ENCODE results near the gene FAM167B.
"Not testable (repeated sequence)": the region's sequence is repeated elsewhere in the genome, so short reads cannot be mapped to it uniquely, and the experiment has no call there.

The FAM167B gene

GRCh38 chr1:32224285-32224684 lies 22.7 kb upstream of the FAM167B start:
- DNase-seq, result no peak

- DNase-seq, result no peak
These were observed 18.3 kb upstream of the FAM167B start for GRCh38 chr1:32228771-32229170.

GRCh38 chr1:32231843-32232432 lies 15.1 kb upstream of the FAM167B start:
- no peak for DNase-seq

DNA sequence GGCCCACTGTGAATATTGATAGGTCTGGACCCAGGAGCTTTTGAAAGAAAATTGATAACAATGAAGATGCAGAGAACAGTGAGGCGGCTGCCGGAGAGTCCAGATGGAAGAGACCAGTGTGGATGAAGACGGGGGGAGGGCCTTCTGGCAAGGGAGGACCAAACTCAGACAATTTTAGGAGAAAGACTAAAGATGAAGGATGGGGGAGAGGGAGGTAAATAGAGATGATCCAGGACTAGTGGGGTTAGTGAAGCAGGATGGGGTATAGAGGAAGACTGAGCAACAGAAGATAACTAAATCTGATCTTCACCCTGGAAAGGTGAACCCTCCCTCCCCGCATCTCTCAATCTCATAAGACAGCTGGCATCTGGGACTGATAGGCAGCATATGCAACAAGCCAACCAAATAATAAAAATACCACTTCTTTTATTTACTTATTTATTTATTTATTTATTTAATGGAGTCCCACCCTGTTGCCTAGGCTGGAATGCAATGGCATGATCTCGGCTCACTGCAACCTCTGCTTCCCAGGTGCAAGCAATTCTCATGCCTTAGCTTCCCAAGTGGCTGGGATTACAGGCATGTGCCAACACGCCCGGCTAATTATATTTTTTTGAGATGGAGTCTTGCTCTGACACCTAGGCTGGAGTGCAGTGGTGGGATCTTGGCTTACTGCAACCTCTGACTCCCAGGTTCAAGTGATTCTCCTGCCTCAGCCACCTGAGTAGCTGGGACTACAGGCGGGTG lies 14.3 kb upstream of the FAM167B start:
- no peak for DNase-seq

DNA sequence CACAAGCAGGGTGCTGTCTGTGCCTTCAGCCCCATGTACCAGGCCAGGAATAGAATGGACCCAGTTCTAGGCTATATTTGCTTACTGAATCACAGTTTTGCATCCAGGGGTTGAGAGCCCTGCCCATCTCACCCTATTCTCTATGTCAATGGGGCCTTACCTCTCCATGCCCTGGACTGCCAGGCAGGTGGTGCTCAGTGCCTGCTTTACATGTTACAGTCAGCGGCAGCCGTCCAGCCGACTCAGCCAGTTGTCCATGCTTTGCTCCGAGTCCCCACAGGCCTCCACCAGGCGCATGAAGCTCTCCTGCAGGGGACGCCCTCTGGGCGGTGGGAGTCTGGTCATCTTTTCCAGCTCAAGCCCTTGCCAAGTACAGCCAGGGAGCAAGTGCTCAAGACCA lies 12.2 kb upstream of the FAM167B start:
- DNase-seq, result no peak

DNA sequence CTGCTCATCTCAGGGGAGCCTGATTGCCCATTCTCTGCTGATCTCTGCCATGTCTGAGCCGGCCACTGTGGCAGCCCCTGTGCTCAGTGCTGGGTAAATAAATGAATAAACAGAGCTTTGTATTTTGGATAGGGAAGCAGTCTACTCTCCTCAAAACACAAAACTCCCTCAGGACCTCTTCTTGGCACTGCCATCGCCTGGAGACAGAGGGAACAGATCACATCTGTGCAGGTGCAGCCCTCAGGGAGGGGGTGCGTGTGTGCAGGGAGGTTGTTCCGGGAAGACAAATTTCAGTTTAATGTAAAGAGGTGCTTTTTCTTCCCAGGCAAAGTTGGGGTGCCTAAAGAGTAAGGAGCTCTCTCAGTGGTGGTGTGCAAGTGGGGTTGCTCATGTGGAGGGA lies 7.7 kb upstream of the FAM167B start:
- no peak for DNase-seq

GRCh38 chr1:32239790-32240139 lies 7.3 kb upstream of the FAM167B start:
- no peak for DNase-seq

DNA sequence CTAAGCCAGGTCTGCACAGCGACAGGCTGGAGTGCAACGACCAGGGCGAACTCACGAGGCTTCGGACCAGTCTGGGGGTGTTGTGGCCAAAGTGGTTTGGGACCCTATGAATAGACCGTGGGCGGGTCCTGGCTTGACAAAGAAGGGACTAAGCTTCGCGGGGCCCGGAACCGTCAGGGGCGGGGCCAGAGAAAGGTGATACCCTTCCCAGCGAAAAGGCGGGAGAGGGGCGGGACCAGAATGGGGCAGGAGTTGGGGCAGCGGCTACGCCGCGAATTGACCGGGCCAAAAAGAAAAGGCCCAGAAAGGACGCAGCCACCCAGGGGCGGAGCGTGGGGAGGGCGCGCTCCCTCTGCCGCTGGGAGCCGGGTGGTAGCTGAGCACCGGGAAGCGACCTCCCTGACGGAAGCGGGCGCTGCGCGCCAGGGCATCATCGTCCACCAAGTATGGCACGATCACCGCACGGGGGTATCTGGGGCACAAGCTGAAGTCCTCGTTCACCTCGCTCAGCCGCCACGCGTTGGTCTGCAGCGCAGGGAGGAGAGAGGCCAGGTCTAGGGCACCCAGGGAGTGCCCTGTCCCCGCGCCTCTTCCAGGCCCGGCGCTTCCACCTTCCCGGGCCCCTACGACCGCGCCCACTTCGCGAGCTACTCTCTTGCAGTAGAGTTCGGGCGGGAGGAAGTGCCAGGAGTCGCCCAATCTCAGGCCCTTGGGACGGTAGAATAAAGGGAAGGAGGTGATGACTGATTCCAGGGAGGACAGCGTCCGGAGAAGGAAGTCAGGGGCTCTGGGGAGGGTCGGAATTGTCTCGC lies 6.7 kb upstream of the FAM167B start:
- DNase-seq, result no peak

GRCh38 chr1:32241001-32241763 lies 5.8 kb upstream of the FAM167B start:
- DNase-seq, result no peak

- no peak for DNase-seq
These were observed 4.6 kb upstream of the FAM167B start for GRCh38 chr1:32242341-32242851.

DNA sequence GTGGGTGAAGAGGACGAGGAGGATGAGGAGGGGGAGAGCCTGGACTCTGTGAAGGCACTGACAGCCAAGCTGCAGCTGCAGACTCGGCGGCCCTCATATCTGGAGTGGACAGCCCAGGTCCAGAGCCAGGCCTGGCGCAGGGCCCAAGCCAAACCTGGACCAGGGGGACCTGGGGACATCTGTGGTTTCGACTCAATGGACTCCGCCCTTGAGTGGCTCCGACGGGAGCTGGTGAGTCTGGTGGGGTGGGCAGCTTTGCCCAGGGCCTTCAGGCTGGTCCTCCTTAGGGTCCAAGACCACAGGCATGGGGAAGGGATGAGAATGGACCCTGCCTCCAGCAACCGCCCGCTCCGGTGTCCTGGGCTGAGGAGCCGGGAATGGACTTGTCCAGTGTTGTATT lies 430 bp downstream of the FAM167B start:
- no peak for DNase-seq

DNA sequence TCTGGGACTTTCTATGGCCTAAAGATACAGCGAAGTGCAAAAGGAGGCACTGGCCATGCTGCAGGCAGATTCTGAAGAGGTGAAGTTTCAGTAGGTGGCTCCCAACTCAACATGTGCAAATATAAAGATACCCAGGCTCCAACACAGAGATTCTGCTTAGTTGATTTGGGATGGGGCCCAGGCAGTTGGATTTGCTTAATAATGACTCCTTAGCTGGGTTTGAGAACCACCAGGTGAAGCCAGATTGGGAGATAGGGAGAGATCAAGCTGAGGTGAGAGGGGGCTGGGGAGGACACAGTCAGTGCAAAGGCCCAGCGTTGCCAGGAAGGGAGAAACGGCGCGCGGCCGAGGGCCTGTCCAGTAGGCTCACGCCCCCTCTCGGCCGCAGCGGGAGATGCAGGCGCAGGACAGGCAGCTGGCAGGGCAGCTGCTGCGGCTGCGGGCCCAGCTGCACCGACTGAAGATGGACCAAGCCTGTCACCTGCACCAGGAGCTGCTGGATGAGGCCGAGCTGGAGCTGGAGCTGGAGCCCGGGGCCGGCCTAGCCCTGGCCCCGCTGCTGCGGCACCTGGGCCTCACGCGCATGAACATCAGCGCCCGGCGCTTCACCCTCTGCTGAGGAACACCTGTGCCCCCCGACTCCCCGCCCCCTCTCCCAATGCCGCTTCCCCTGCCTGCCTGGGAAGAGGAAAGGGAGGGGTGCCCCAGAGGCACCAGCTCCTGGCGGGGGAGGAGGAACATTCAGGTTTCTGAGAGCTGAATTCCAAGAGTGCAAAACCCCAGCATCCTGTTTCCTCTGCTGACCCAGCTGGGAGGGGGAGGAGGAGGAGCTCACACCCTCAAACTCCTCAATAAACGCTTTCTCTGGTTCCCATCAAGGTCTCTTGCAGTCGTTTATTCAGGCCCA lies 1.2 kb downstream of the FAM167B start:
- DNase-seq, result no peak

DNA sequence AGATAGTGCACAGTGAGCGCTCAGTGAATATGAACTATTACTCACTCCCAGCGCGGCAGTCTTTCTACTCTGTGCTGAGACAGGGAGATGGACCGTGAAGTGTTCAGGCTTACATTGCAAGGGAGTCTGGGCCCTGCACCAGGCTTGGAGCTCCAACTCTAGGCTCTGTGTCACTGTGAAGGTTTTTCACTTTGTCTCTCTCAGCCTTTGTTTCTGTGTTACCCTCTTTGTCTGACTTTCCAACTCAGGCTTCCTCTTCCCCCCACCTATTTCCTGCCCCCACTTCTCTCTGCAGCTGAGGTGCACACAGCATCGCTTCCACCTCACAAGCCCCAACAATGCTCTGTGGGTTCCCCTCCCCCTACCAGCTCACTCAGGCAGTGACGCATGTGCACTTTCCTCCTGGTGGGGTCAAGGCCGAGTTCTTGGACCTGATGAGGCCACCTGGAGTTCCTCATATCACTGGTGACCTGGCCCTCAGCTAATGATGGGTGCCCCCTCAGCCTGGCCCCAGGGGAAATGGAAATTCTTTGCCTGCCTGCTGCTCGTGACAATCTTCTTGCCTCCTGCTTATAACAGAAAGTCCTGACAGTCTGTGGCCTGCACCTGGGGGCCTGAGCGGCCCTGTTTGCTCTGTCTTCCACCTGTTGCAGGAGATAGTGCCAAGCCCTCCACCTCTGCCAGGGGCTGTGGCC lies 3.0 kb downstream of the FAM167B start:
- no peak for DNase-seq

DNA sequence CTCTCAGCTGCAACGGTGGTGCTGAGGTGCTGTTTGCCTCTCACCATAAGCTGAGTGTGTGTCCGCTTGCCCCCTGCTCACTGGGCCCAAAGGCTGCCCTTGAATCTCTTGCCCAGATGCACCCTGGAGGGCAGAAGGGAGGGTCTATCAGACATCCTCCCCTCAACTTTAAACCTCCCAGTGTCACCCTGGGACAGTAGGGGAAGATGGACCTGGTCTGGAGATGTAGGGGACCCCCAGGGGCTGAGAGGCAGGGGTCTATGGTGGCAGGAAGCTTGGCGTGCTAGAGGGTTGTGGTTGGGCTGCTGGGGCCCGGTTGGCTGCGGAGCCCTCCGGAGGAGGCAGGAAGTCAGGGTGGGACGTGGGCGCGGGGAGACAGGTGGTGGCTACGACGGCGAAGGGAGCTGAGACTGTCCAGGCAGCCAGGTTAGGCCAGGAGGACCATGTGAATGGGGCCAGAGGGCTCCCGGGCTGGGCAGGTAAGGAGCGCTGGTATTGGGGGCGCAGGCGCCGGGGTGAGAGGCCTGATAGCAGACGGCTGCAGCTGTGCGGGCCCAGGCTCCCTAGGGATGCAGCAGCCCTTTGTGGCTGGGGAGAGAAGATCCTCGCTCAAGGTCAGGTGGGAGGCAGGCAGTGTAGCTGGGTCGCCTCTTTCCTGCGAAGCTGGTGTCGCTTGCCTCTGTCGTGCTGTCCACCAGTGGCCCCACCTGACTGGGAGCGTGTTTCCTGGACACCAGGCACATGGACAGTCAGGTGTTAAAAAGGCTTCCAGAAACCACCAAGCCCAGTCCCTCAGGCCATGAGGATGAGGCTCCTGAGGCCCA lies 4.1 kb downstream of the FAM167B start, which contains the start of gene LCK:
LCK (plus strand) TSS at position 373 of the 824 bp plus-strand sequence. CDS start 23,065 bp downstream, outside the sequence.
- no peak for DNase-seq

DNA sequence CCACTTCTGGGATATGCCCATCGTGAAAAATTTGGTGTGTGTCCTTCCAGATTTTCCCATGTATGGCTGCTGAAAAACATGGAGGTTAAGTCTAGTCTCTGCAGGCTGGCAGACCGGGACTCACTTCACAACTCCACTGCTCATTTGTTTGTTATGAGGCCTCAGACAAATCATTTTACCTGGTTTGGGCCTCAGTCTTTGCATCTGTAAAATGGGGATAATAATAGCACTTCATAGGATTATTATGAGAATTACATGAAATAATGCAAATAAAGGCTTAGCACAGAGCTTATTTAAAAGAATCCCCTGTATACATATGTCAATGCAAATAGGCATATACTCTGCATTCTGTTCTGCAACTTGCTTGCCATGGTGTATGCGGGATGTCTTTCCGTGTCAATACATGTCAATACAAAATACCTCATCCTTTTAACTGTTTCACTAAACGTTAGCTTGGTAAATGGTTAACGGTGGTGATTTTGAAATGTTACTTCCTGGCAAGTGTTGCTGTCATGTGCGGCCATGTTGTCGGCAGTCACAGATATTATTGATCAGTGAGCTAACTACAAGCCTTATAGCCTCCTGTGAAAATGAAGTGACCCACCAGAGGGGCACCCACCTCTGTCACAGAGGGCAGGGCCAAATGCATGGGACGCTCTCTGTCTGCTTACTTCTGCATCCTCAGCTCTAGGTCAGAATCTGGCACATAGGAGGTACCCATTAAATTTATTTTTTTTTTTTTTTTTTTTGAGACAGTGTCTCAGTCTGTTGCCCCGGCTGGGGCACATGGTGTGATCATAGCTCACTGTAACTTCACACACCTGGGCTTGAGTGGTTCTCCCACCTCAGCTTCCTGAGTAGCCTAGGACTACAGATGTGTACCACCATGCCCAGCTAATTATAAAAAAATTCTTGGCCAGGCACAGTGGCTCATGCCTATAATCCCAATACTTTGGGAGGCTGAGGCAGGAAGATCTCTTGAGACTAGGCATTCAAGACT lies 8.3 kb downstream of the FAM167B start:
- DNase-seq, result no peak

- DNase-seq, result no peak
These were observed 9.6 kb downstream of the FAM167B start for GRCh38 chr1:32256473-32257226.

GRCh38 chr1:32257227-32257508 lies 10.1 kb downstream of the FAM167B start:
- no peak for DNase-seq

DNA sequence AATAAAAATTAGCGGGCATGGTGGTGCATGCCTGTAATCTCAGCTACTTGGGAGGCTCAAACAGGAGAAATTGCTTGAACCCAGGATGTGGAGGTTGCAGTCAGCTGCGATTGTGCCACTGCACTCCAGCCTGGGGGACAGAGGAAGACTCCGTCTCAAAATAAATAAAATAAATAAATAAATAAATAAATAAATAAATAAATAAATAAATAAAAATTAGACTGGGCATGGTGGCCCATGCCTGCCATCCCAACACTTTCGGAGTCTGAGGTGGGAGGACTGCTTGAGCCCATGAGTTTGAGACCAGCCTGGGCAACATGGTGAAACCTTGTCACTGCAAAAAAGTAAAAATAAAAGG lies 16.2 kb downstream of the FAM167B start:
- DNase-seq, result not testable (repeated sequence)

DNA sequence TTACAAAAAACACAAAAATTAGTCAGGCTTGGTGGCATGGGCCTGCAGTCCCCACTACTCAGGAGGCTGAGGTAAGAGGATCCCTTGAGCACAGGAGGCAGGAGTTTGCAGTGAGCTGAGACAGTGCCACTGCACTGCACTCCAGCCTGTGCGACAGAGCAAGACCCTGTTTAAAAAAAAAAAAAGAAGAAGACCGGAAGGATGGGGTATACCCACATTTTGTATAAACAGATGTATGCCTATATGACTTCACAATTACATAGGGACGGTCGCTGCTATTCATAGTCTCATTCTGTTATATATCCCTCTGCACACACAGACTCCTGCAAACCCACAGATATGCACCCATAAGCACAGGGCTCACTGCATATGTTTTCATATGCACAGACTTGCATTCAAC lies 16.7 kb downstream of the FAM167B start:
- DNase-seq, result no peak
